A549 (cell line): ENCODE results near the gene HIKESHI. TPM values are rescaled to one million over a fixed set of nuclear protein-coding genes. Genes with fewer than 3 reads are reported as not detected.

Experiments
- ATAC-seq, 2 experiments: fragments of 200-7000 bp in 1 of 2; fragments of >200 bp in 1 of 2; cut with Nextera tagmentation in 1 of 2; cut with Tn5 transposase in 1 of 2; 3 replicates each; pipeline versions ENCODE4 v1.8.0 to v1.9.1; 2018 to 2020; ENCODE audit warnings: mild to moderate bottlenecking in 1 of 2, moderate library complexity in 1 of 2
- CTCF ChIA-PET: fragments of 300-600 bp; sonication (Branson Sonifier 250); formaldehyde crosslinking; extraction: SDS; loops from one replicate; lab custom pipeline; 2021; ENCODE audit warnings: antibody characterized with exemption, inconsistent platforms; lab: Yijun Ruan, JAX
- POLR2A ChIA-PET: fragments of 350-600 bp; formaldehyde crosslinking; extraction: SDS; loops from one replicate; lab custom pipeline; 2021; ENCODE audit warnings: antibody characterized with exemption, inconsistent platforms; lab: Yijun Ruan, JAX
- DNase-seq, 2 experiments: peaks; one replicate each; pipeline versions ENCODE4 v3.0.0 to v3.0.0-alpha.2; 2011 to 2016; ENCODE audit warnings: low read depth in 1 of 2, low spot score in 1 of 2
- FAIRE-seq: peaks from 2 replicates; lab custom pipeline; 2011; peaks lifted over from hg19 to GRCh38; lab: Jason Lieb, UNC
- H3K27ac ChIP-seq, 2 experiments: fragments of >200 bp; sonication (Bioruptor Twin); formaldehyde crosslinking; 3 replicates each; pipeline ENCODE4 v1.5.1; 2016 to 2017
- H3K4me1 ChIP-seq: fragments of >200 bp; sonication (Bioruptor Twin); formaldehyde crosslinking; 3 replicates; pipeline ENCODE4 v1.6.1; 2016
- H3K4me2 ChIP-seq: fragments of >200 bp; sonication (Bioruptor Twin); formaldehyde crosslinking; 3 replicates; pipeline ENCODE4 v1.6.1; 2016
- H3K4me3 ChIP-seq: fragments of >200 bp; sonication (Bioruptor Twin); formaldehyde crosslinking; 3 replicates; pipeline ENCODE4 v1.5.1; 2016
- H3K9me3 ChIP-seq: fragments of >200 bp; sonication (Bioruptor Twin); formaldehyde crosslinking; 3 replicates; pipeline ENCODE4 v1.6.1; 2016
- CTCF ChIP-seq: fragments of >200 bp; sonication (Bioruptor Twin); formaldehyde crosslinking; IDR thresholded peaks from 3 replicates; pipeline ENCODE4 v1.5.1; 2016
- EHF ChIP-seq: fragments of 250-450 bp; sonication (Bioruptor Pico); IDR thresholded peaks from 2 replicates; pipeline ENCODE4 v1.5.0; 2020; ENCODE audit warnings: mild to moderate bottlenecking
- ELK1 ChIP-seq: fragments of 150-350 bp; IDR thresholded peaks from 2 replicates; pipeline ENCODE4 v1.6.1; 2014; ENCODE audit warnings: low read depth, mild to moderate bottlenecking, low read length
- EP300 ChIP-seq, 2 experiments: fragments of >200 bp; sonication (Bioruptor Twin); formaldehyde crosslinking; IDR thresholded peaks; 2 replicates in 1 of 2; 3 replicates in 1 of 2; pipeline ENCODE4 v1.6.1; 2016 to 2017
- ESRRA ChIP-seq: fragments of 150-350 bp; IDR thresholded peaks from 2 replicates; pipeline ENCODE4 v1.6.1; 2014; ENCODE audit warnings: mild to moderate bottlenecking, low read length, borderline replicate concordance
- FOSL2 ChIP-seq, 2 experiments: fragments of 450-650 bp in 1 of 2; fragments of >200 bp in 1 of 2; sonication (Bioruptor Twin) in 1 of 2; formaldehyde crosslinking; IDR thresholded peaks; 2 replicates each; pipeline versions ENCODE4 v1.5.0 to v1.6.1; 2016 to 2020; ENCODE audit warnings: mild to moderate bottlenecking in 1 of 2, moderate library complexity in 1 of 2
- FOXS1 ChIP-seq: fragments of 250-450 bp; sonication (Bioruptor Pico); IDR thresholded peaks from 2 replicates; pipeline ENCODE4 v1.5.0; 2020; ENCODE audit warnings: mild to moderate bottlenecking, moderate library complexity
- GATA3 ChIP-seq: IDR thresholded peaks from 2 replicates; pipeline ENCODE4 v1.6.1; 2012; ENCODE audit warnings: borderline replicate concordance
- HES2 ChIP-seq: fragments of >200 bp; sonication (Bioruptor Twin); formaldehyde crosslinking; IDR thresholded peaks from 2 replicates; pipeline ENCODE4 v1.6.1; 2016
- HEYL ChIP-seq: fragments of 250-450 bp; sonication (Bioruptor Pico); IDR thresholded peaks from 2 replicates; pipeline ENCODE4 v1.8.0; 2021; ENCODE audit warnings: mild to moderate bottlenecking, moderate library complexity
- HOXB13 ChIP-seq: fragments of 250-450 bp; sonication (Bioruptor Pico); IDR thresholded peaks from 2 replicates; pipeline ENCODE4 v1.5.0; 2020; ENCODE audit warnings: low read depth, mild to moderate bottlenecking, moderate library complexity
- JUN ChIP-seq, 2 experiments: fragments of >200 bp; sonication (Bioruptor Twin); formaldehyde crosslinking; IDR thresholded peaks; 2 replicates in 1 of 2; 3 replicates in 1 of 2; pipeline ENCODE4 v1.6.1; 2016 to 2017
- KDM5A ChIP-seq: fragments of 200-600 bp; sonication (generic); IDR thresholded peaks from 2 replicates; pipeline ENCODE4 v1.6.1; 2016; ENCODE audit warnings: antibody characterized with exemption, mild to moderate bottlenecking
- MAX ChIP-seq: IDR thresholded peaks from 2 replicates; pipeline ENCODE4 v1.6.1; 2012
- NFE2L2 ChIP-seq: fragments of 150-350 bp; conservative IDR thresholded peaks from 2 replicates; pipeline ENCODE4 v1.6.1; 2014; ENCODE audit warnings: low read length
- PHF8 ChIP-seq: fragments of 200-600 bp; sonication (generic); IDR thresholded peaks from 2 replicates; pipeline ENCODE4 v1.6.1; 2016; ENCODE audit warnings: low read depth, mild to moderate bottlenecking, antibody characterized with exemption, moderate library complexity, borderline replicate concordance
- RAD21 ChIP-seq, 2 experiments: fragments of >200 bp in 1 of 2; sonication (Bioruptor Twin) in 1 of 2; formaldehyde crosslinking in 1 of 2; IDR thresholded peaks in 1 of 2; conservative IDR thresholded peaks in 1 of 2; 2 replicates in 1 of 2; 3 replicates in 1 of 2; pipeline ENCODE4 v1.6.1; 2012 to 2018; ENCODE audit warnings: inconsistent platforms in 1 of 2
- RARB ChIP-seq: fragments of 250-450 bp; sonication (Bioruptor Pico); IDR thresholded peaks from 2 replicates; pipeline ENCODE4 v1.8.0; 2021; ENCODE audit warnings: mild to moderate bottlenecking, moderate library complexity
- RCOR1 ChIP-seq: fragments of 150-350 bp; IDR thresholded peaks from 2 replicates; pipeline ENCODE4 v1.6.1; 2014; ENCODE audit warnings: antibody characterized with exemption, low read length, low read depth
- REST ChIP-seq: fragments of 200-600 bp; sonication (generic); IDR thresholded peaks from 2 replicates; pipeline ENCODE4 v1.6.1; 2016; ENCODE audit warnings: antibody characterized with exemption, mild to moderate bottlenecking, moderate library complexity
- SREBF2 ChIP-seq: fragments of 450-650 bp; IDR thresholded peaks from 2 replicates; pipeline ENCODE4 v1.6.1; 2014; ENCODE audit warnings: mild to moderate bottlenecking, moderate library complexity
- TFCP2L1 ChIP-seq: fragments of 250-450 bp; sonication (Bioruptor Pico); IDR thresholded peaks from 2 replicates; pipeline ENCODE4 v1.5.0; 2021; ENCODE audit warnings: mild to moderate bottlenecking
- WGBS: methylation state at CpG from one replicate; pipeline ENCODE4 v1.1.6; 2017; ENCODE audit errors: missing lambda C conversion rate; 5-methylcytosine and 5-hydroxymethylcytosine counted together
- polyA plus RNA-seq, 4 experiments: library from polyadenylated mRNA; depleted of rRNA in 3 of 4; stranded (reverse); fragments of >200 nt; fragmentation: RNase III in 1 of 4; extraction: RNeasy Plus Mini Kit Qiagen cat#74134 plus additional on column Dnase treatment in 1 of 4; gene quantifications; 2 replicates in 3 of 4; 3 replicates in 1 of 4; pipeline ENCODE4 v1.2.3, GENCODE V29; 2011 to 2017

HIKESHI gene
- polyA plus RNA-seq, 2 of the 4 experiments (the other 2 are of a cell fraction) = 39.6 to 101 TPM

GRCh38 chr11:86292912-86293616, 9.0 kb upstream of the HIKESHI start:
- Histone ChIP-seq H3K9me3 (no peaks in the 10 kb centered on the region), H3K4me2 (no peak overlapping the region), H3K4me3 (no peak overlapping the region), H3K4me1 (no peaks in the 10 kb centered on the region), H3K27ac (no peak overlapping the region)
- ChIA-PET POLR2A (no interaction called here), CTCF (interaction anchor here (0.5 to 3.9 kb wide), 6 partner anchors 8 to 438 kb away, joined by 3 to 27 read pairs (median 6); partner anchors contain the start of gene CCDC83)
- no peak for ATAC-seq
- TF ChIP-seq GATA3 (no peak), HEYL (CRISPR knock-in tag) (no peak), EHF (CRISPR knock-in tag) (no peak), CTCF (no peak), KDM5A (no peak), SREBF2 (no peak), TFCP2L1 (CRISPR knock-in tag) (no peak), RARB (CRISPR knock-in tag) (no peak), JUN (IDR thresholded peaks at IDR 0.05) (no peak)
- FAIRE-seq = no peak
- no peak for DNase-seq
- WGBS = 89% methylated on average over 6 of the region's 6 CpGs

GRCh38 chr11:86294026-86294425, 8.0 kb upstream of the HIKESHI start:
- DNase-seq = no peak
- POLR2A ChIA-PET = no interaction called here

More at GRCh38 chr11:86294026-86294425, 8.0 kb upstream of the HIKESHI start:
- CTCF ChIA-PET = interaction anchor here (0.9 to 3.9 kb wide), 4 partner anchors 9 to 439 kb away, joined by 3 to 27 read pairs (median 5); partner anchors contain the start of gene CCDC83
- H3K4me1 ChIP-seq = no peaks in the 10 kb centered on the region
- no peaks in the 10 kb centered on the region for H3K9me3 ChIP-seq
- H3K4me2 ChIP-seq = no peak overlapping the region
- no peak overlapping the region for H3K27ac ChIP-seq
- no peak overlapping the region for H3K4me3 ChIP-seq
- ATAC-seq (no peak), FAIRE-seq (no peak)
- TF ChIP-seq HEYL (CRISPR knock-in tag) (no peak), EHF (CRISPR knock-in tag) (no peak), ESRRA (no peak), EP300 (IDR thresholded peaks at IDR 0.05) (no peak), RAD21 (conservative IDR thresholded peaks at IDR 0.05 in 1 of 2, IDR thresholded peaks at IDR 0.05 in 1 of 2) (no peak), REST (no peak), HES2 (no peak), ELK1 (no peak), MAX (no peak), PHF8 (no peak), FOXS1 (CRISPR knock-in tag) (no peak), RARB (CRISPR knock-in tag) (no peak), CTCF (no peak), FOSL2 (IDR thresholded peaks at IDR 0.05) (no peak), FOSL2 (CRISPR knock-in tag; IDR thresholded peaks at IDR 0.05) (no peak), HOXB13 (CRISPR knock-in tag) (no peak), RCOR1 (no peak), NFE2L2 (no peak)
